ENCODE results near the gene UBE2E1.

DNA sequence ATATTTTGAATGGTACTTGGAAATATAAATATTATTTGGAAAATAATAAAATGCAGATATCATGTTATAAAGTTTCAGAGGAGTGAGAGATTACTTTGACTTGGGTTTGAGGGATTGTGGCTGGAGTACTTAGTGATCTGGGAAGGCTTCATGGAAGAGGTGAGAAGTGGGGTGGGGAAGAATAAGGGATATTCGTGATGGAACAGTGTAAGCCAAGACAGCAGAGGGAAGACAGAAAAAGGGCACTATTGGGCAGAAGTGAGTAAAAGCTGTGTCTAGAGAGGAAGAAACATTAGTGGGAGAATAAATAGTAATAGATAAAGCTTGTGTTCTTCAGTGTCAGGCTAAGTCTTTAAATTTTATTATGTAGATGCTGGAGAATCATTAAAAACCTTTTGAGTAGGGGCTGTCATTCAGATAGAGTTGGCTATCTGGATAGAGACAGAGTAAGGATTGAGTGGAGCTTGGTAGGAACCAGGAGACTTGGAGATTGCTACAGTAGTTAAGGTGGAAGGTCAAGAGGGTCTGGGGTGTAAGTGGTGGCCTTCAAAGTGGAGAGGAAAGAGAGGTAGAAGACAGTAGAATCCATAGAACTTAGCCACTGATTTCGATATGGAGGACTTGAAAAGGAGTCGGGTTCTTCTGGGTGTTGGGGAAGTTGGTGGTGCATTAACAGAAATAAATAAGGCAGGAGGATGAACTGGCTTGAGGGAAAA is 11.9 kb downstream of the UBE2E1 start:
- TF ChIP-seq POLR2A (IDR thresholded peaks at IDR 0.05; ENCODE audit: low read length) (no peak), GATA1 (IDR thresholded peaks at IDR 0.05; ENCODE audit: low read depth, low read length) (no peak)
